Activated B cell treated with CpG ODN at 0.5 μM for 24 hours (primary cell): ENCODE measurements around the gene CAMSAP1. TPM values are rescaled to one million over a fixed set of nuclear protein-coding genes. Genes with fewer than 3 reads are reported as not detected.

Experiments
- ATAC-seq: fragments of 200-7000 bp; cut with Tn5 transposase; one replicate; pipeline ENCODE4 v1.10.0; 2021; ENCODE audit warnings: low read depth, mild to moderate bottlenecking, moderate library complexity
- CTCF ChIA-PET: fragments of 350-600 bp; sonication (Branson Sonifier 250); formaldehyde crosslinking; loops from one replicate; lab custom pipeline; 2021; ENCODE audit warnings: antibody characterized with exemption; lab: Charles Lee
- POLR2A ChIA-PET: fragments of 350-600 bp; sonication (Branson Sonifier 250); formaldehyde crosslinking; loops from one replicate; lab custom pipeline; 2021; ENCODE audit warnings: antibody characterized with exemption; lab: Charles Lee
- DNase-seq: peaks from one replicate; pipeline ENCODE4 v3.0.0; 2022
- H3K27ac Mint-ChIP-seq: one replicate; pipeline ENCODE4 v1.8.0; 2020; ENCODE audit warnings: mixed read lengths
- H3K27me3 Mint-ChIP-seq: one replicate; pipeline ENCODE4 v1.8.0; 2021; ENCODE audit warnings: mixed read lengths
- H3K36me3 Mint-ChIP-seq: one replicate; pipeline ENCODE4 v1.8.0; 2021; ENCODE audit warnings: low read depth, mixed read lengths
- H3K4me1 Mint-ChIP-seq: one replicate; pipeline ENCODE4 v1.8.0; 2021; ENCODE audit warnings: mixed read lengths
- H3K4me3 Mint-ChIP-seq: one replicate; pipeline ENCODE4 v1.8.0; 2020; ENCODE audit warnings: mild to moderate bottlenecking, mixed read lengths
- H3K9me3 Mint-ChIP-seq: one replicate; pipeline ENCODE4 v1.8.0; 2020; ENCODE audit warnings: mixed read lengths
- intact Hi-C: fragments of 100-400 bp; cut with micrococcal nuclease; formaldehyde crosslinking; loops from one replicate; pipeline ENCODE4 v1.15.1; 2024
- total RNA-seq: library from RNA; stranded (reverse); gene quantifications from 2 replicates; pipeline ENCODE4 v1.2.3, GENCODE V29; 2022
- TF ChIP-seq, protein P1 (sequence below): fragments of 200-600 bp; IDR thresholded peaks from one replicate; pipeline ENCODE4 v1.8.0; 2022; ENCODE audit warnings: antibody characterized with exemption, mild to moderate bottlenecking

The CAMSAP1 gene
- total RNA-seq, 1 donor from 2014 or later: 16.9 TPM

GRCh38 chr9:135793221-135794056, 113.9 kb downstream of the CAMSAP1 start:
- no peaks in the 10 kb centered on the region for H3K9me3 Mint-ChIP-seq
- CTCF ChIA-PET: no interaction called here
- H3K27ac Mint-ChIP-seq: no peak overlapping the region
- intact Hi-C loops: no loop called here
- DNase-seq (no peak), ATAC-seq (no peak)
- no peaks in the 10 kb centered on the region for H3K36me3 Mint-ChIP-seq
- peaks cover 4% of the 10 kb centered on the region for H3K27me3 Mint-ChIP-seq
- TF ChIP-seq, protein P1, sequence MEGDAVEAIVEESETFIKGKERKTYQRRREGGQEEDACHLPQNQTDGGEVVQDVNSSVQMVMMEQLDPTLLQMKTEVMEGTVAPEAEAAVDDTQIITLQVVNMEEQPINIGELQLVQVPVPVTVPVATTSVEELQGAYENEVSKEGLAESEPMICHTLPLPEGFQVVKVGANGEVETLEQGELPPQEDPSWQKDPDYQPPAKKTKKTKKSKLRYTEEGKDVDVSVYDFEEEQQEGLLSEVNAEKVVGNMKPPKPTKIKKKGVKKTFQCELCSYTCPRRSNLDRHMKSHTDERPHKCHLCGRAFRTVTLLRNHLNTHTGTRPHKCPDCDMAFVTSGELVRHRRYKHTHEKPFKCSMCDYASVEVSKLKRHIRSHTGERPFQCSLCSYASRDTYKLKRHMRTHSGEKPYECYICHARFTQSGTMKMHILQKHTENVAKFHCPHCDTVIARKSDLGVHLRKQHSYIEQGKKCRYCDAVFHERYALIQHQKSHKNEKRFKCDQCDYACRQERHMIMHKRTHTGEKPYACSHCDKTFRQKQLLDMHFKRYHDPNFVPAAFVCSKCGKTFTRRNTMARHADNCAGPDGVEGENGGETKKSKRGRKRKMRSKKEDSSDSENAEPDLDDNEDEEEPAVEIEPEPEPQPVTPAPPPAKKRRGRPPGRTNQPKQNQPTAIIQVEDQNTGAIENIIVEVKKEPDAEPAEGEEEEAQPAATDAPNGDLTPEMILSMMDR: no peak
- H3K4me1 Mint-ChIP-seq: no peaks in the 10 kb centered on the region
- H3K4me3 Mint-ChIP-seq: no peak overlapping the region
- POLR2A ChIA-PET: no interaction called here

GRCh38 chr9:135792268-135793128, 114.8 kb downstream of the CAMSAP1 start:
- TF ChIP-seq, protein P1: no peak
- Mint-ChIP-seq H3K36me3 (no peaks in the 10 kb centered on the region), H3K9me3 (no peaks in the 10 kb centered on the region), H3K4me3 (no peak overlapping the region), H3K4me1 (no peaks in the 10 kb centered on the region), H3K27ac (no peak overlapping the region), H3K27me3 (peaks cover 3% of the 10 kb centered on the region)
- intact Hi-C loops: no loop called here
- ATAC-seq: no peak
- POLR2A ChIA-PET: no interaction called here
- CTCF ChIA-PET: no interaction called here
- no peak for DNase-seq

- ATAC-seq: no peak
- no peak for DNase-seq
- intact Hi-C loops: no loop called here
- no peaks in the 10 kb centered on the region for H3K4me1 Mint-ChIP-seq
- no peaks in the 10 kb centered on the region for H3K27me3 Mint-ChIP-seq
- no peaks in the 10 kb centered on the region for H3K36me3 Mint-ChIP-seq
- H3K27ac Mint-ChIP-seq: no peak overlapping the region
- CTCF ChIA-PET: no interaction called here
- H3K9me3 Mint-ChIP-seq: no peaks in the 10 kb centered on the region
- H3K4me3 Mint-ChIP-seq: no peak overlapping the region
- TF ChIP-seq, protein P1: no peak
- POLR2A ChIA-PET: no interaction called here
Measured at GRCh38 chr9:135791431-135792267, 115.7 kb downstream of the CAMSAP1 start.

- ATAC-seq: no peak
- H3K36me3 Mint-ChIP-seq: no peaks in the 10 kb centered on the region
- intact Hi-C loops: no loop called here
- H3K9me3 Mint-ChIP-seq: no peaks in the 10 kb centered on the region
- no peak overlapping the region for H3K27ac Mint-ChIP-seq
- no peaks in the 10 kb centered on the region for H3K27me3 Mint-ChIP-seq
- TF ChIP-seq, protein P1: no peak
- H3K4me1 Mint-ChIP-seq: no peaks in the 10 kb centered on the region
- no peak overlapping the region for H3K4me3 Mint-ChIP-seq
- no peak for DNase-seq
- ChIA-PET POLR2A (no interaction called here), CTCF (no interaction called here)
Measured at GRCh38 chr9:135790850-135791249, 116.5 kb downstream of the CAMSAP1 start.
